RWPE2 (cell line): ENCODE data around the gene NTNG1.

Source experiments
- ATAC-seq: fragments of 200-7000 bp; cut with Tn5 transposase; 3 replicates; pipeline ENCODE4 v1.9.1; 2021; ENCODE audit warnings: low read depth
- DNase-seq: peaks from one replicate; pipeline ENCODE4 v3.0.0-alpha.2; 2020; ENCODE audit warnings: low spot score
- H3K27ac ChIP-seq: fragments of 450-650 bp; 2 replicates; pipeline ENCODE4 v1.5.1; 2017; ENCODE audit warnings: mild to moderate bottlenecking; ENCODE audit not compliant: poor library complexity, severe bottlenecking
- H3K27me3 ChIP-seq: fragments of 250-450 bp; sonication (Bioruptor Pico); 2 replicates; pipeline ENCODE4 v1.5.1; 2021; ENCODE audit warnings: mild to moderate bottlenecking, moderate library complexity; ENCODE audit not compliant: insufficient read depth, poor library complexity, severe bottlenecking
- H3K36me3 ChIP-seq: fragments of 250-450 bp; sonication (Bioruptor Pico); 2 replicates; pipeline ENCODE4 v1.5.1; 2020; ENCODE audit warnings: low read depth, mild to moderate bottlenecking, moderate library complexity
- H3K4me1 ChIP-seq: fragments of 250-450 bp; sonication (Bioruptor Pico); 2 replicates; pipeline ENCODE4 v1.5.1; 2021; ENCODE audit warnings: mild to moderate bottlenecking, moderate library complexity; ENCODE audit not compliant: insufficient read depth, poor library complexity, severe bottlenecking
- H3K4me3 ChIP-seq: fragments of 250-450 bp; sonication (Bioruptor Pico); 2 replicates; pipeline ENCODE4 v1.5.1; 2021; ENCODE audit warnings: mild to moderate bottlenecking, moderate library complexity; ENCODE audit not compliant: severe bottlenecking
- H3K9me3 ChIP-seq: fragments of 250-450 bp; sonication (Bioruptor Pico); 2 replicates; pipeline ENCODE4 v1.5.1; 2021; ENCODE audit warnings: mild to moderate bottlenecking, moderate library complexity; ENCODE audit not compliant: severe bottlenecking
- TF ChIP-seq, protein P1 (sequence below): fragments of 450-650 bp; IDR thresholded peaks from one replicate; pipeline ENCODE4 v1.5.1; 2017; ENCODE audit warnings: mild to moderate bottlenecking, moderate library complexity; ENCODE audit not compliant: poor library complexity, severe bottlenecking

NTNG1 gene

DNA sequence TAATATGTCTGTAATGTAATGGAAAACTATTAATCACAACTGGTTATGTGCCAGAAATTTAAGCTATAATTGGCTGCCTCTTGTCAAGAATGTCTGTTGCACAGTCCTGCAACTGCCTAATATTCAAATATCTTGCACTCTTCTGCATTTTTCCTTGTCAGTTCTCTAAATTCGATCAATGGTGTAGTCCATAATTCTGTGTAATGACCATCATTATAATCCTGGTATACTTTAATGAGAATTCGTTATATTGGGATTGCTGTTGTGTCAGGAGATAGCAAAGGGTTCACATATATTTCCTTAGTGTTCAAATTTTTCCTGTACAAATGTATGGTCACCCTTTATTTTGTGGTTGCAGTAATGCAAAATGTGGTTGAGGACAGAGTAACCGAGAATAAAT, 4.8 kb downstream of the NTNG1 start:
- ATAC-seq, result no peak
- Histone ChIP-seq H3K4me3 (no peak overlapping the region), H3K27me3 (no peaks in the 10 kb centered on the region), H3K27ac (no peak overlapping the region), H3K4me1 (peaks cover 5% of the 10 kb centered on the region), H3K36me3 (no peaks in the 10 kb centered on the region), H3K9me3 (no peaks in the 10 kb centered on the region)
- TF ChIP-seq, protein P1, sequence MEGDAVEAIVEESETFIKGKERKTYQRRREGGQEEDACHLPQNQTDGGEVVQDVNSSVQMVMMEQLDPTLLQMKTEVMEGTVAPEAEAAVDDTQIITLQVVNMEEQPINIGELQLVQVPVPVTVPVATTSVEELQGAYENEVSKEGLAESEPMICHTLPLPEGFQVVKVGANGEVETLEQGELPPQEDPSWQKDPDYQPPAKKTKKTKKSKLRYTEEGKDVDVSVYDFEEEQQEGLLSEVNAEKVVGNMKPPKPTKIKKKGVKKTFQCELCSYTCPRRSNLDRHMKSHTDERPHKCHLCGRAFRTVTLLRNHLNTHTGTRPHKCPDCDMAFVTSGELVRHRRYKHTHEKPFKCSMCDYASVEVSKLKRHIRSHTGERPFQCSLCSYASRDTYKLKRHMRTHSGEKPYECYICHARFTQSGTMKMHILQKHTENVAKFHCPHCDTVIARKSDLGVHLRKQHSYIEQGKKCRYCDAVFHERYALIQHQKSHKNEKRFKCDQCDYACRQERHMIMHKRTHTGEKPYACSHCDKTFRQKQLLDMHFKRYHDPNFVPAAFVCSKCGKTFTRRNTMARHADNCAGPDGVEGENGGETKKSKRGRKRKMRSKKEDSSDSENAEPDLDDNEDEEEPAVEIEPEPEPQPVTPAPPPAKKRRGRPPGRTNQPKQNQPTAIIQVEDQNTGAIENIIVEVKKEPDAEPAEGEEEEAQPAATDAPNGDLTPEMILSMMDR, result no peak
- DNase-seq, result no peak

DNA sequence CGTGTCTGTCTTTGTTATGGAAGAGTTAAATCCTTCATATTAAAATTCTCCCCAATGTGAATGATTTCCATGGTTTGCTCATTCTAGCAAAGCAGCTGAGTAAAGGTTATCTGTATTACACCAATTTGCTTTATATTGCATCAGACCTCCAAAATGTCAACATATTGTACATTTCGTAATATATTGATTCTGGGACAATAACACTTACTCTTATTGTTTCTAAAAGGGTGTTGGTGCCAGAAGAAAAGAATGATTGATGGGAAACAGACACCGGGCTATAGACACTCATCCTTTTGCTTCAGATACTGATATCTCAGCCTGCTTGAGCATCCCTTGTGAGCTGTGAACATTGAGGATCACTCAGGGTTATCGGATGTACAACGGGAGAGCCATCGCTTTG, 7.0 kb downstream of the NTNG1 start:
- Histone ChIP-seq H3K27ac (no peak overlapping the region), H3K27me3 (no peaks in the 10 kb centered on the region), H3K9me3 (no peaks in the 10 kb centered on the region), H3K4me3 (no peak overlapping the region), H3K36me3 (no peaks in the 10 kb centered on the region), H3K4me1 (peaks cover 4% of the 10 kb centered on the region)
- DNase-seq, result no peak
- TF ChIP-seq, protein P1, result no peak
- no peak for ATAC-seq

DNA sequence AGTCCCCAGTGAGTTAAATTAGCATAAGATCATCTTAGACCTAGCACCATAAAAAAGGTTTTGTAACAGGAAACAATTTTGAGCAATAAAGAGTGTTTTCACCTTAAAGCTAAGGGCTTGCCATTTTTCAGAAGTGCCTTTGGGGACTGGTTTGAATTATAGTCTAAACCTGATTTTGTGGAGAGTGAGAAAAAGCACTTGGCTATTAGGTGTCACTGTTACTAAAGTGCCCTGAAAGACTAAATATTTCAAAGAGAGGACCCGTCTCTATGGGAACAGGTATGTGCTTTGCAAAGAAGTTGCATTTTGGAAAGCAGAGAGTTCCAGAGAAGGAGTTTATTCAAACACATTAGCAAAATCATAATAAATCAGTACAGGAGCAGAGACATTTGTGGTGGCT, 9.1 kb downstream of the NTNG1 start:
- TF ChIP-seq, protein P1, result no peak
- Histone ChIP-seq H3K27me3 (no peaks in the 10 kb centered on the region), H3K36me3 (no peaks in the 10 kb centered on the region), H3K4me3 (no peak overlapping the region), H3K27ac (no peak overlapping the region), H3K9me3 (no peaks in the 10 kb centered on the region), H3K4me1 (peaks cover 5% of the 10 kb centered on the region)
- ATAC-seq, result no peak
- no peak for DNase-seq

DNA sequence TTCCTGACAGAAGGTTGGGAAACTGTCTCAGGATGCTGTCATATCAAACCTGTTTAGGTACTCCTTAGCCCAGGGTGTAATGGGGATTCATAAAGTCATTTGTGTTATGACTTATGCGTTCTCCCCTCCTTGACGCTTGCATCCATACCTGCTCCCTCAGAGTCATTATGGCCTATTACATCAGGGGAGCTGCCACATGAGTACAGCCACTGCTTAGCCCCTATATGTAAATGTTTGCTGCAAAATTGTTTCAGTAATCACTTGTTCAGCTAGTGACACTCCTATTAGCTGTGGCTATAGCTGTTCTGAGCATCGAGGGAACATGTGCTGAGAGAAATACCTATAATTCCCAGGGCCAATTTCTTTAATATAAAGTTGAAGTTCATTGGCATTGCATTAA, 10.5 kb downstream of the NTNG1 start:
- Histone ChIP-seq H3K27ac (no peak overlapping the region), H3K27me3 (no peaks in the 10 kb centered on the region), H3K4me1 (peaks cover 5% of the 10 kb centered on the region), H3K36me3 (no peaks in the 10 kb centered on the region), H3K9me3 (no peaks in the 10 kb centered on the region), H3K4me3 (no peak overlapping the region)
- ATAC-seq (no peak), DNase-seq (no peak)
- TF ChIP-seq, protein P1, result no peak

DNA sequence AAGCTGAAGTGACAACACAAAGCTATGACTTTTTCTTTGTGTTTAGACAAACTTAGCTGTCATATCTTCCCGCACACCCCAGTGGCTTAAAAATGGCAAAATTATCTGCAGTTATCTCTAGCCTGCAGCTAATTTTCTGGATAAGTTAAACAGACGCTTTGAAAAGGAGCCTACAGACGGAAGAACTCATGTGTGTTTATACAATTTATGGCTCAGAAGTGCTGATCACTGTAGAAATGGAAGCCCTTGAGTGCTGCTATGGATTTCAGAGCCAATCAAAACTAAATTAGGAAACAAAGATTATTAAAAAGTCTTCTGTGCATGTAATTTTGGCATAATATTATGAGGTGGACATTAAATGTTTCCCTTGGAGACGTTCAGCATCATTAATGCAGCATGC, 11.6 kb downstream of the NTNG1 start:
- Histone ChIP-seq H3K27me3 (no peaks in the 10 kb centered on the region), H3K36me3 (no peaks in the 10 kb centered on the region), H3K9me3 (no peaks in the 10 kb centered on the region), H3K4me3 (no peak overlapping the region), H3K4me1 (peaks cover 5% of the 10 kb centered on the region), H3K27ac (no peak overlapping the region)
- TF ChIP-seq, protein P1, result no peak
- ATAC-seq (no peak), DNase-seq (no peak)
